Thymus (tissue), 11 donors: ENCODE data around the gene SSBP3. TPM values are rescaled to one million over a fixed set of nuclear protein-coding genes. Genes with fewer than 3 reads are reported as not detected.

ENCODE experiments used
- DNase-seq, 9 donors: peaks; one replicate each; pipeline ENCODE4 v3.0.0-alpha.2; 2013; ENCODE audit warnings: low spot score in 9 of 9, low read depth in 6 of 9, missing footprints in 1 of 9
- H3K27ac ChIP-seq, 2 donors: one replicate each; pipeline ENCODE4 v1.5.1; 2013; ENCODE audit warnings: control low read depth in 1 of 2, low read depth in 1 of 2, low read length in 1 of 2, mild to moderate bottlenecking in 1 of 2, moderate library complexity in 1 of 2
- H3K27me3 ChIP-seq, 2 donors: one replicate each; pipeline ENCODE4 v1.5.1; 2013; ENCODE audit warnings: low read length in 1 of 2; ENCODE audit not compliant: control insufficient read depth in 2 of 2, insufficient read depth in 1 of 2
- H3K36me3 ChIP-seq, 2 donors: one replicate each; pipeline ENCODE4 v1.5.1; 2013; ENCODE audit warnings: low read length in 1 of 2, mild to moderate bottlenecking in 1 of 2, moderate library complexity in 1 of 2; ENCODE audit not compliant: control insufficient read depth in 2 of 2, insufficient read depth in 2 of 2
- H3K4me1 ChIP-seq, 2 donors: one replicate each; pipeline ENCODE4 v1.5.1; 2013; ENCODE audit warnings: low read length in 2 of 2; ENCODE audit not compliant: control insufficient read depth in 2 of 2, insufficient read depth in 2 of 2
- H3K4me3 ChIP-seq, 2 donors: one replicate each; pipeline ENCODE4 v1.5.1; 2013; ENCODE audit warnings: low read length in 2 of 2, control low read depth in 1 of 2, mild to moderate bottlenecking in 1 of 2
- H3K9me3 ChIP-seq, 2 donors: one replicate each; pipeline ENCODE4 v1.5.1; 2013; ENCODE audit warnings: low read length in 1 of 2, mild to moderate bottlenecking in 1 of 2; ENCODE audit not compliant: control insufficient read depth in 2 of 2, insufficient read depth in 1 of 2
- WGBS: extraction: QIAGEN DNeasy Blood & Tissue Kit; methylation state at CpG from one replicate; pipeline ENCODE4 v1.1.7; 2013; 5-methylcytosine and 5-hydroxymethylcytosine counted together
- polyA plus RNA-seq: library from polyadenylated mRNA; stranded (reverse); fragments of 200-250 nt; gene quantifications from one replicate; pipeline ENCODE4 v1.2.3, GENCODE V29; 2013
- total RNA-seq: library from RNA; stranded (reverse); fragments of 120-200 nt; gene quantifications from one replicate; pipeline ENCODE4 v1.2.4, GENCODE V29; 2013
- donor health status: healthy.

The SSBP3 gene
- total and polyA plus RNA-seq, 2 donors: 36.8 to 55.7 TPM

- WGBS: 91% methylated on average over 9 of the region's 9 CpGs
Measured at GRCh38 chr1:54178296-54179070, 227.7 kb downstream of the SSBP3 start.

GRCh38 chr1:54177726-54178125, 228.5 kb downstream of the SSBP3 start:
- Histone ChIP-seq H3K4me1 (peaks cover 0 to 2% of the 10 kb centered on the region in 2 donors), H3K27me3 (no peaks in the 10 kb centered on the region), H3K36me3 (peaks cover 2 to 3% of the 10 kb centered on the region in 2 donors), H3K27ac (no peak overlapping the region), H3K4me3 (no peak overlapping the region), H3K9me3 (no peaks in the 10 kb centered on the region)
- no peak for DNase-seq
- over 99% methylated on average over 8 of the region's 8 CpGs for WGBS

More at GRCh38 chr1:54178296-54179070, 227.7 kb downstream of the SSBP3 start:
- no peaks in the 10 kb centered on the region for H3K9me3 ChIP-seq
- no peak for DNase-seq
- H3K4me1 ChIP-seq: peaks cover 0 to 2% of the 10 kb centered on the region in 2 donors
- H3K27me3 ChIP-seq: no peaks in the 10 kb centered on the region
- no peak overlapping the region for H3K4me3 ChIP-seq
- peaks cover 2 to 3% of the 10 kb centered on the region in 2 donors for H3K36me3 ChIP-seq
- H3K27ac ChIP-seq: no peak overlapping the region

- H3K27ac ChIP-seq: no peak overlapping the region
- H3K9me3 ChIP-seq: no peaks in the 10 kb centered on the region
- no peaks in the 10 kb centered on the region for H3K27me3 ChIP-seq
- 94% methylated on average over 6 of the region's 6 CpGs for WGBS
- peaks cover 2 to 3% of the 10 kb centered on the region in 2 donors for H3K36me3 ChIP-seq
- H3K4me1 ChIP-seq: peaks cover 0 to 2% of the 10 kb centered on the region in 2 donors
- DNase-seq: no peak
- H3K4me3 ChIP-seq: no peak overlapping the region
Measured at GRCh38 chr1:54176621-54177327, 229.4 kb downstream of the SSBP3 start.

Other genes with a start within 250 kb of the SSBP3 start
- gene CYB5RL, start 206.4 kb downstream of the SSBP3 start, total RNA-seq: 2.6 TPM
- gene CYB5RL, start 206.4 kb downstream of the SSBP3 start, polyA plus RNA-seq: 1.9 TPM
- 62.0 TPM for gene MRPL37, start 206.2 kb downstream of the SSBP3 start, total RNA-seq
- 29.5 TPM for gene MRPL37, start 206.2 kb downstream of the SSBP3 start, polyA plus RNA-seq
- 1.3 TPM for gene ACOT11, start 141.8 kb upstream of the SSBP3 start, total RNA-seq
- 1.2 TPM for gene ACOT11, start 141.8 kb upstream of the SSBP3 start, polyA plus RNA-seq
- gene FAM151A, start 217.1 kb upstream of the SSBP3 start, total RNA-seq: 0.47 TPM
- gene FAM151A, start 217.1 kb upstream of the SSBP3 start, polyA plus RNA-seq: 1.6 TPM
- gene MROH7, start 235.4 kb upstream of the SSBP3 start, total RNA-seq: 0.24 TPM
- 1.1 TPM for gene MROH7, start 235.4 kb upstream of the SSBP3 start, polyA plus RNA-seq